K562 (cell line): Measurements from ENCODE around the gene CHST13.

Source experiments
- CBFB ChIP-seq: sonication (generic); formaldehyde crosslinking; IDR thresholded peaks from 2 replicates; pipeline ENCODE4 v1.4.0; 2020; ENCODE audit warnings: mild to moderate bottlenecking, missing genetic modification reagents
- EZH2 ChIP-seq: IDR thresholded peaks from 2 replicates; pipeline ENCODE4 v1.6.1; 2012; ENCODE audit warnings: low read depth, mild to moderate bottlenecking, inconsistent platforms, low read length, borderline replicate concordance
- KLF6 ChIP-seq: fragments of 250-450 bp; sonication (Bioruptor Pico); IDR thresholded peaks from 2 replicates; pipeline ENCODE4 v1.4.0; 2020; ENCODE audit warnings: mild to moderate bottlenecking, moderate library complexity, borderline replicate concordance
- NFYB ChIP-seq: IDR thresholded peaks from 2 replicates; pipeline ENCODE4 v1.6.1; 2011; ENCODE audit warnings: mild to moderate bottlenecking, moderate library complexity; ENCODE audit not compliant: insufficient read length; ENCODE audit errors: extremely low read depth
- NR2C2 ChIP-seq, 2 experiments: fragments of 200-800 bp in 1 of 2; sonication (Bioruptor generic) in 1 of 2; sonication (generic) in 1 of 2; formaldehyde crosslinking in 1 of 2; IDR thresholded peaks; 2 replicates each; pipeline versions ENCODE4 v1.6.1 to v1.8.0; 2016 to 2022; ENCODE audit warnings: mild to moderate bottlenecking in 1 of 2, missing compliant biosample characterization in 1 of 2, missing genetic modification characterization in 1 of 2, missing genetic modification reagents in 1 of 2
- POLR2B ChIP-seq: fragments of 450-650 bp; IDR thresholded peaks from 2 replicates; pipeline ENCODE4 v1.6.1; 2018; ENCODE audit warnings: low read depth; ENCODE audit not compliant: partially characterized antibody
- RBM39 ChIP-seq: fragments of 200-400 bp; formaldehyde crosslinking; optimal IDR thresholded peaks from 2 replicates; pipeline ENCODE3; 2018; ENCODE audit warnings: low read depth, low read length
- TRIM28 ChIP-seq: fragments of 450-650 bp; IDR thresholded peaks from 2 replicates; pipeline ENCODE4 v1.6.1; 2017
- USF1 ChIP-seq: sonication (generic); formaldehyde crosslinking; IDR thresholded peaks from 2 replicates; pipeline ENCODE4 v1.9.0; 2022; ENCODE audit warnings: mild to moderate bottlenecking, missing genetic modification reagents
- ZNF121 ChIP-seq: sonication (generic); formaldehyde crosslinking; conservative IDR thresholded peaks from 2 replicates; pipeline ENCODE4 v1.8.0; 2022; ENCODE audit warnings: missing genetic modification reagents
- ZNF133 ChIP-seq: fragments of 250-450 bp; sonication (Bioruptor Pico); IDR thresholded peaks from 2 replicates; pipeline ENCODE4 v1.4.0; 2020; ENCODE audit warnings: mild to moderate bottlenecking
- ZNF274 ChIP-seq: IDR thresholded peaks from 2 replicates; pipeline ENCODE4 v1.6.1; 2011; ENCODE audit warnings: low read depth, mild to moderate bottlenecking, low read length, moderate library complexity, borderline replicate concordance
- TF ChIP-seq, protein P1 (sequence below), 3 experiments: IDR thresholded peaks in 2 of 3; conservative IDR thresholded peaks in 1 of 3; 2 replicates each; pipeline ENCODE4 v1.5.1; 2011 to 2012; ENCODE audit warnings: low read length in 3 of 3, mild to moderate bottlenecking in 3 of 3, control low read depth in 2 of 3, improper control_type of control experiment in 1 of 3, inconsistent platforms in 1 of 3, low read depth in 1 of 3, mixed read lengths in 1 of 3, moderate library complexity in 1 of 3; ENCODE audit not compliant: insufficient read depth in 2 of 3

- TF ChIP-seq ZNF133 (CRISPR knock-in tag) (no peak), EZH2 (no peak), ZNF274 (no peak), TRIM28 (no peak), POLR2B (no peak), KLF6 (CRISPR knock-in tag) (no peak), NFYB (no peak), USF1 (CRISPR knock-in tag) (no peak), CBFB (CRISPR knock-in tag) (no peak), NR2C2 (CRISPR knock-in tag; IDR thresholded peaks at IDR 0.05) (no peak), NR2C2 (tag; IDR thresholded peaks at IDR 0.05) (no peak), ZNF121 (no peak), RBM39 (no peak)
- TF ChIP-seq, protein P1, sequence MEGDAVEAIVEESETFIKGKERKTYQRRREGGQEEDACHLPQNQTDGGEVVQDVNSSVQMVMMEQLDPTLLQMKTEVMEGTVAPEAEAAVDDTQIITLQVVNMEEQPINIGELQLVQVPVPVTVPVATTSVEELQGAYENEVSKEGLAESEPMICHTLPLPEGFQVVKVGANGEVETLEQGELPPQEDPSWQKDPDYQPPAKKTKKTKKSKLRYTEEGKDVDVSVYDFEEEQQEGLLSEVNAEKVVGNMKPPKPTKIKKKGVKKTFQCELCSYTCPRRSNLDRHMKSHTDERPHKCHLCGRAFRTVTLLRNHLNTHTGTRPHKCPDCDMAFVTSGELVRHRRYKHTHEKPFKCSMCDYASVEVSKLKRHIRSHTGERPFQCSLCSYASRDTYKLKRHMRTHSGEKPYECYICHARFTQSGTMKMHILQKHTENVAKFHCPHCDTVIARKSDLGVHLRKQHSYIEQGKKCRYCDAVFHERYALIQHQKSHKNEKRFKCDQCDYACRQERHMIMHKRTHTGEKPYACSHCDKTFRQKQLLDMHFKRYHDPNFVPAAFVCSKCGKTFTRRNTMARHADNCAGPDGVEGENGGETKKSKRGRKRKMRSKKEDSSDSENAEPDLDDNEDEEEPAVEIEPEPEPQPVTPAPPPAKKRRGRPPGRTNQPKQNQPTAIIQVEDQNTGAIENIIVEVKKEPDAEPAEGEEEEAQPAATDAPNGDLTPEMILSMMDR (IDR thresholded peaks at IDR 0.05 in 2 of 3, conservative IDR thresholded peaks at IDR 0.05 in 1 of 3; ENCODE audit: insufficient read depth in 2 of 3, low read depth in 1 of 3, low read length in 3 of 3) = no peak
Measured at GRCh38 chr3:126516936-126517290, 7.0 kb upstream of the CHST13 start.
